GM10266 (cell line): ENCODE measurements around the gene RASSF1.
"Not testable (repeated sequence)": the region's sequence is repeated elsewhere in the genome, so short reads cannot be mapped to it uniquely, and the experiment has no call there.

Experiments used
- DNase-seq: peaks from one replicate; pipeline ENCODE4 v3.0.0; 2012; ENCODE audit errors: extremely low spot score
- TF ChIP-seq, protein P1 (sequence below): IDR thresholded peaks from 2 replicates; pipeline ENCODE4 v1.5.1; 2012; ENCODE audit warnings: mild to moderate bottlenecking, low read depth; ENCODE audit not compliant: control insufficient read depth, insufficient read depth; ENCODE audit errors: missing control alignments

The RASSF1 gene

GRCh38 chr3:50286322-50287227 lies 54.1 kb downstream of the RASSF1 start:
- no peak for DNase-seq
- TF ChIP-seq, protein P1, sequence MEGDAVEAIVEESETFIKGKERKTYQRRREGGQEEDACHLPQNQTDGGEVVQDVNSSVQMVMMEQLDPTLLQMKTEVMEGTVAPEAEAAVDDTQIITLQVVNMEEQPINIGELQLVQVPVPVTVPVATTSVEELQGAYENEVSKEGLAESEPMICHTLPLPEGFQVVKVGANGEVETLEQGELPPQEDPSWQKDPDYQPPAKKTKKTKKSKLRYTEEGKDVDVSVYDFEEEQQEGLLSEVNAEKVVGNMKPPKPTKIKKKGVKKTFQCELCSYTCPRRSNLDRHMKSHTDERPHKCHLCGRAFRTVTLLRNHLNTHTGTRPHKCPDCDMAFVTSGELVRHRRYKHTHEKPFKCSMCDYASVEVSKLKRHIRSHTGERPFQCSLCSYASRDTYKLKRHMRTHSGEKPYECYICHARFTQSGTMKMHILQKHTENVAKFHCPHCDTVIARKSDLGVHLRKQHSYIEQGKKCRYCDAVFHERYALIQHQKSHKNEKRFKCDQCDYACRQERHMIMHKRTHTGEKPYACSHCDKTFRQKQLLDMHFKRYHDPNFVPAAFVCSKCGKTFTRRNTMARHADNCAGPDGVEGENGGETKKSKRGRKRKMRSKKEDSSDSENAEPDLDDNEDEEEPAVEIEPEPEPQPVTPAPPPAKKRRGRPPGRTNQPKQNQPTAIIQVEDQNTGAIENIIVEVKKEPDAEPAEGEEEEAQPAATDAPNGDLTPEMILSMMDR = no peak

DNA sequence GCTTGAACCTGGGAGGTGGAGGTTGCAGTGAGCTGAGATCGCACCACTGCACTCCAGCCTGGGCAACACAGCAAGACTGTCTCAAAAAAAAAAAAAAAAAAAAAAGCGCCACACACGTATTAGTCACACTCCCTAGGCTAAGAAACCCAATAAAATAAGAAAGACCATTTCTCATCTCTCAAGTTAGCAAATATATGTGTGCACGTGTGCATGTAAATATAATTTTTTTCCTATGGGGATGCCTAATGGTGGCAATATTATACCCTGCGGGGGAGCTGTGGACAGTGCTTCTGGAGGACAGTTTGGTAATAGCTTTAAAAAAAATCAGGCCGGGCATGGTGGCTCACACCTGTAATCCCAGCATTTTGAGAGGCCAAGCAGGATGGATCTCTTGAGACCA lies 56.5 kb downstream of the RASSF1 start:
- DNase-seq = not testable (repeated sequence)
